Measurements from ENCODE around the gene RET. TPM values are rescaled to one million over a fixed set of nuclear protein-coding genes. Genes with fewer than 3 reads are reported as not detected.

Gene RET
- total RNA-seq, 2 experiments from 2014 or later: 0.38 to 0.45 TPM

DNA sequence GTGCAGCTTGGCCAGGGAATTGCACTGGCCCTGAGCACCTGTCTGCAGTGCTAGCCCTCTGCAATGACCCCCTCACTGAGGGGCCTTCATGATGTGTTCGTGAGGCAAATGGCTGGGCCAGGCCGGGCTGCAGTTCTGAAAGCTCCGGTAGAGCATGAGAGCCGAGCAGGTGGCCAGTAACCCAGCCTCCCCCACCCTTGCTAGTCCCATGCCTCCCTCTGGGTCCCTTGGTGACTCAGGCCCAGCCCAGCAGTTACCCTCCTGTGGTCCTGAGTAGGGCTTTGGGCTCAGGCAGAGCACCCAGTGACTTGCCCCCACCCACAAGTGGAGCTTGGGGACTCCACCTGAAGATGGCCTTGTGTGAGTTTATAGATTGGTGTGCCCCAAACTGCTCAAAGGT is 45.2 kb downstream of the RET start:
- Mint-ChIP-seq H3K27me3 (no peaks in the 10 kb centered on the region), H3K4me3 (no peak overlapping the region), H3K36me3 (no peaks in the 10 kb centered on the region), H3K4me1 (peaks cover 60% of the 10 kb centered on the region), H3K9me3 (ENCODE audit: low read depth) (no peaks in the 10 kb centered on the region), H3K27ac (peak overlapping the region; percentile 97)
- DNase-seq (no peak), ATAC-seq (no peak)
- CTCF ChIA-PET: interaction anchor here (0.9 to 4.2 kb wide), 6 partner anchors 8 to 17 kb away, joined by 3 to 49 read pairs (median 8); partner anchors contain the start of gene CSGALNACT2

DNA sequence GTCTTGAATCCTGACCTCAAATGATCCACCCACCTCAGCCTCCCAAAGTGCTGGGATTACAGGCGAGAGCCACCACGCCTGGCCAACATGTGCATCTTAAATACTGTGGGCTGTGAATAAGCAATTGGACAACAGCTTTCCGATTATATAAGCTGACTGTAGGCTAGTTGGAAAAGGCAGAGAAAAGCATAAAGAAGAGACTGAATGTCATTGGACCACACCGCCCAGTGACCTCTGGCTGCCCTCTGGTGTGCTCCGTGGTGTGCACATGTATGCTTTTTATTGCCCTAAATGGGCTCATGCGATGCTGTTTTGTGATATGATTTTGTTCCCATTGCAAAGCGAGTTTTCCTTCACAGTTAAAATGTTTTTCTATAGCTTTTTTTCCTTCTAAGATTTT is 46.0 kb downstream of the RET start:
- DNase-seq: no peak

DNA sequence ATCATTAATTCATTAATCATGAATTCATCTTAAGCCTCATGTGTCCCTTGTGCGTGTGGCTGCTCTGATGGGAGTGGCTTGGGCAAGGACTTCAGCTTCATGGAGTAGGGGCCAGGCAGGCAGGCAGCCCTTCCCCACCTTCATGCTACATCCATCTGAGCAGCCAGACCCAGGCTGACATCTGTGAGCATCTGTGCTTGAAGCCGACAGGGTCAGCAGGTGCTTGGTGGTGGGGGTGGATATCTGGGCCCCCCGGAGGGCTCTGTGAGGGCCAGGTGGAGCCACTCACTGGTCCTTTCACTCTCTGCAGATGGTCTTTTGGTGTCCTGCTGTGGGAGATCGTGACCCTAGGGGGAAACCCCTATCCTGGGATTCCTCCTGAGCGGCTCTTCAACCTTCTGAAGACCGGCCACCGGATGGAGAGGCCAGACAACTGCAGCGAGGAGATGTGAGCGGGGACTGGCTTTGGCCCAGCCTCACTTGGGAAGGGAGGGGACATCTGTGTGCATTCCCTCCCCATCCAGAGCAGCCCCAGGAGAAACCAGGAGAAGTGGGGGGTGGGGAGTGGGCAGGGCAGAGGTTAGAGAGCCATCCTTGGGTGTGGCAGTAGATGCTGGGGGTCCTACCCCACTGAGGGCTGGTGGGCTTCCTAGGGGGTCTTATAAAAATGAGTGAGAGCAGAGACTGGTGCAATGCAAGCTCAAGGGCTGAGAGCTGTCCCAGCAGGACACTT is 46.7 kb downstream of the RET start:
- Mint-ChIP-seq H3K9me3 (ENCODE audit: low read depth) (no peaks in the 10 kb centered on the region), H3K36me3 (no peaks in the 10 kb centered on the region), H3K27ac (peak overlapping the region; percentile 42), H3K4me1 (peaks cover 74% of the 10 kb centered on the region), H3K27me3 (no peaks in the 10 kb centered on the region), H3K4me3 (no peak overlapping the region)
- DNase-seq (peak; percentile 36), ATAC-seq (no peak)
- CTCF ChIA-PET: interaction anchor here (0.9 to 4.2 kb wide), 2 partner anchors 10 to 15 kb away, joined by 3 to 49 read pairs; partner anchors contain the start of gene CSGALNACT2

More for the DNA sequence above, 46.0 kb downstream of the RET start:
- no peak overlapping the region for H3K4me3 Mint-ChIP-seq
- H3K4me1 Mint-ChIP-seq: peaks cover 67% of the 10 kb centered on the region
- CTCF ChIA-PET: interaction anchor here (0.9 to 4.2 kb wide), 4 partner anchors 7 to 18 kb away, joined by 3 to 49 read pairs (median 16); partner anchors contain the start of gene CSGALNACT2
- H3K27me3 Mint-ChIP-seq: no peaks in the 10 kb centered on the region
- peak overlapping the region; percentile 97 for H3K27ac Mint-ChIP-seq
- H3K9me3 Mint-ChIP-seq (ENCODE audit: low read depth): no peaks in the 10 kb centered on the region
- no peaks in the 10 kb centered on the region for H3K36me3 Mint-ChIP-seq
- ATAC-seq: no peak

DNA sequence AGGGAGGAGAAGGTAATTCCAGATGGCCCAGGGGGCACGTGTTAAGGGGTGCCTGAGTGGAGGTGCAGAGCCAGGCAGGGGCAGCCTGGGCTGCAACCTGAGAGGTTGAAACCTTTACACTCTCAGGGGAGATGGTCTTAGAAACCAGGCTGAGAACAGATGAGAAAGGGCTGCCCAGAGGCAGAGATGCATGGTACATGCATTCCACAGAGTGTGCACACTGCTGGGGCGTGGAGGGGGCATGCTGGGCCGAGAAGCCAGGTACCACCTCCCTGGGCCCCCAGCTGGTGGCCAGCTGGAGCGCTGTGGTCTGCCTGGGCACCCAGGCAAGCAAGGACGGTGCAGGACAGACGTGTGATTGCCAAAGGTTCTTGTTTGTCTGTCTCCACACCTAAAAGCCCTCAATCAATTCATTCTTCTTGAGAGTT is 47.2 kb downstream of the RET start:
- Mint-ChIP-seq H3K4me3 (no peak overlapping the region), H3K27me3 (no peaks in the 10 kb centered on the region), H3K36me3 (no peaks in the 10 kb centered on the region), H3K9me3 (ENCODE audit: low read depth) (no peaks in the 10 kb centered on the region), H3K4me1 (peaks cover 74% of the 10 kb centered on the region), H3K27ac (peak overlapping the region; percentile 42)
- no peak for ATAC-seq
- DNase-seq: peak; percentile 39
- CTCF ChIA-PET: interaction anchor here (0.9 to 1.0 kb wide), 2 partner anchors 15 to 81 kb away, joined by 3 read pairs; no protein-coding TSS in a partner anchor

DNA sequence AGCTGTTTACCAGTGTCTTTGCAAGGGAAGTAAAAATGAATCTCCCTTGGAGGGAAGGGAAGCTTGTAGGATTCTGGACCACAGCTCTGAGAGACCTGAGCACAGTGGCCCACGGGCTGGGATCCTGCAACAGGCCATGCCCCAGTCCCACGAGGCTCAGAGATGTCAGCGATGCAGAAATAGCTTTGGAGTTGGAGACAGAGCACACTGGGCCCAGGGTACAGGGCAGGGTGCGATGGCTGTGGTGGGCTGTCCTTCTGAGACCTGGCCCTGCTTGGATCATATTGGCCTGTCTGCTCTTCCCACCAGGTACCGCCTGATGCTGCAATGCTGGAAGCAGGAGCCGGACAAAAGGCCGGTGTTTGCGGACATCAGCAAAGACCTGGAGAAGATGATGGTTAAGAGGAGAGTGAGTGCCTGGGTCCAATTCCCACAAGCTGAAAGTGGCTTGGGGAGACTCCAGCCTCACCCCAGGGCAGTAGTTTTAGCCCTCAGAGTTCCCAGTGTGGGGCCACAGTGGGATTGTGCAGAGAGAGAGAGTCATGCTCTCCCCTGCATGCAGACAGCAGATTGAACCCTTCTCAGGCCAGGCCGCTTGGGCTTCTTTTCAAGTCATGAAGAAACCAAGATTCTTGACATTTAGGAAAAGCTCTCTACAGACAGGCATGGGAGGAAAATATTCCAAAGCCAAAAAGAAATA is 47.9 kb downstream of the RET start:
- no peaks in the 10 kb centered on the region for H3K9me3 Mint-ChIP-seq (ENCODE audit: low read depth)
- no peaks in the 10 kb centered on the region for H3K36me3 Mint-ChIP-seq
- ATAC-seq (no peak), DNase-seq (peak; percentile 31)
- no peaks in the 10 kb centered on the region for H3K27me3 Mint-ChIP-seq
- H3K27ac Mint-ChIP-seq: no peak overlapping the region
- H3K4me1 Mint-ChIP-seq: peaks cover 77% of the 10 kb centered on the region
- CTCF ChIA-PET: interaction anchor here (0.9 to 1.0 kb wide), 2 partner anchors 15 to 80 kb away, joined by 3 read pairs; no protein-coding TSS in a partner anchor
- no peak overlapping the region for H3K4me3 Mint-ChIP-seq

DNA sequence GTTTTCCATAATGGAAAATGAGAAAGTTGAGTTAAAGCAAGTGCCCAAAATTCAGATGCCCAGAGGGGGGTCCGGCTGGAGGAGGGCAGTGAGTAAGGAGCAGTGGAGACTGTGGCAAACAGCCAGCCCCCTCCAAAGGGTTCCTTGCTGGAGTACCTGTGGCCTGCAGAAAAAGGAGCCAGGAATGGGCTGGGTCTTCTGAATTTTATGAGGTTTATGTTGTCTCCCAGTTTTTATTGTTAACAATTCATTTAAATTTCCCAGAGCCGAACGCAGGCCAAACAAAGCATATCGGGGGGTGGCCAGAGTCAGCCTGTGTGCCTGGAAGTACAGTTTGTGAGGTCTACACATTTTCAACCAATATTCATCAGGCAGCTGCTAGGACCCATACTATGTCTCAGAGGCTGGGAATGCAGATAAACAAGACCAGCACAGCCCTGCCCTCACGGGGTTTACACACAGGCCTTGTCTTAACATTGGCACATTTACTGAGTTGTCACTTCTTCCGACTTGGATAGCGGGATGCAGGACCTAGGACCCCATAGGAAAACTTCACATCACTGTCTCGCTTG is 48.5 kb downstream of the RET start:
- Mint-ChIP-seq H3K27ac (no peak overlapping the region), H3K9me3 (ENCODE audit: low read depth) (no peaks in the 10 kb centered on the region), H3K27me3 (no peaks in the 10 kb centered on the region), H3K4me3 (no peak overlapping the region), H3K36me3 (no peaks in the 10 kb centered on the region), H3K4me1 (peaks cover 73% of the 10 kb centered on the region)
- CTCF ChIA-PET: interaction anchor here (1.0 kb wide), 1 partner anchor 14 kb away, joined by 3 read pairs; no protein-coding TSS in a partner anchor
- peak; percentile 27 for DNase-seq
- ATAC-seq: no peak

DNA sequence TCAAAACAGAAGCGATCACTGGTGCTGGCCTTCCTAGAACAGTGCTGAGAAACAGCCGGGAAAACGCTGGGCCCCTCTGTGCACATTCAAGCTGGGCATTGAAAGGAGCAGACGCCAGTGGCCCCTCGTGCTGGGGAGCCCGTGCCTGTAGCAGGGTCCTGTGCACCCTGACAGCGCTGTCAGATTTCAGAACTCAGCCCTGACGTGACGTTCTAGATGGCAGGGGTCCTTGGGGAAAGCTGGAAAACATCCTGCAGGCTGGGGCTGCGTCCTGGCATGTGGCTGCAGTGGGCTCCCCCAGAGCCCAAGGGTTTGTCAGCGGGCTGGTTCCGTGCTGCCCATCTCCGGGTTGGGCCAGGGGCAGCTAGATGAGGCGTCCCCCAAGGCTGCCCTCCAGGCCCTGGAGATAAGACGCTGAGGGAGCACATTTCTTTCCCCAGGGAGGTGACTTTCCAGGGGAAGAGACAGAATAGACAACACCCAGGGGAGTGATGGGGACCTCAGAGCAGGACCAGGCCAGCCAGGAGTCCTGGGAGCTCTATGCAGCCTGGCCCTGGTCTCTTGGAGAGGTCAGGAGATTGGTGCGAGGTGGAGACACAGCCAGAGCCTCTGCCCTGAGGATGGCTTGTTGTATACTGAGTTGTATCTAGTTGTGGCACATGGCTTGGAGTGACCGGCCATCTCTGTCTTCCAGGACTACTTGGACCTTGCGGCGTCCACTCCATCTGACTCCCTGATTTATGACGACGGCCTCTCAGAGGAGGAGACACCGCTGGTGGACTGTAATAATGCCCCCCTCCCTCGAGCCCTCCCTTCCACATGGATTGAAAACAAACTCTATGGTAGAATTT is 49.2 kb downstream of the RET start:
- CTCF ChIA-PET: no interaction called here
- no peaks in the 10 kb centered on the region for H3K27me3 Mint-ChIP-seq
- ATAC-seq (no peak), DNase-seq (peak; percentile 37)
- H3K4me1 Mint-ChIP-seq: peaks cover 73% of the 10 kb centered on the region
- H3K4me3 Mint-ChIP-seq: no peak overlapping the region
- no peaks in the 10 kb centered on the region for H3K36me3 Mint-ChIP-seq
- H3K27ac Mint-ChIP-seq: peak overlapping the region; percentile 81
- no peaks in the 10 kb centered on the region for H3K9me3 Mint-ChIP-seq (ENCODE audit: low read depth)

DNA sequence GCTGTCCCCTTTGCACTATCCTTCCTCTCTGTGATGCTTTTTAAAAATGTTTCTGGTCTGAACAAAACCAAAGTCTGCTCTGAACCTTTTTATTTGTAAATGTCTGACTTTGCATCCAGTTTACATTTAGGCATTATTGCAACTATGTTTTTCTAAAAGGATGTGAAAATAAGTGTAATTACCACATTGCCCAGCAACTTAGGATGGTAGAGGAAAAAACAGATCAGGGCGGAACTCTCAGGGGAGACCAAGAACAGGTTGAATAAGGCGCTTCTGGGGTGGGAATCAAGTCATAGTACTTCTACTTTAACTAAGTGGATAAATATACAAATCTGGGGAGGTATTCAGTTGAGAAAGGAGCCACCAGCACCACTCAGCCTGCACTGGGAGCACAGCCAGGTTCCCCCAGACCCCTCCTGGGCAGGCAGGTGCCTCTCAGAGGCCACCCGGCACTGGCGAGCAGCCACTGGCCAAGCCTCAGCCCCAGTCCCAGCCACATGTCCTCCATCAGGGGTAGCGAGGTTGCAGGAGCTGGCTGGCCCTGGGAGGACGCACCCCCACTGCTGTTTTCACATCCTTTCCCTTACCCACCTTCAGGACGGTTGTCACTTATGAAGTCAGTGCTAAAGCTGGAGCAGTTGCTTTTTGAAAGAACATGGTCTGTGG is 50.0 kb downstream of the RET start:
- Mint-ChIP-seq H3K9me3 (ENCODE audit: low read depth) (no peaks in the 10 kb centered on the region), H3K27me3 (no peaks in the 10 kb centered on the region), H3K27ac (peak overlapping the region; percentile 81), H3K4me1 (peaks cover 73% of the 10 kb centered on the region), H3K4me3 (no peak overlapping the region), H3K36me3 (no peaks in the 10 kb centered on the region)
- DNase-seq (peak; percentile 43), ATAC-seq (no peak)
- CTCF ChIA-PET: interaction anchor here (0.9 to 1.0 kb wide), 2 partner anchors 11 to 78 kb away, joined by 3 read pairs; partner anchors contain the start of gene CSGALNACT2

DNA sequence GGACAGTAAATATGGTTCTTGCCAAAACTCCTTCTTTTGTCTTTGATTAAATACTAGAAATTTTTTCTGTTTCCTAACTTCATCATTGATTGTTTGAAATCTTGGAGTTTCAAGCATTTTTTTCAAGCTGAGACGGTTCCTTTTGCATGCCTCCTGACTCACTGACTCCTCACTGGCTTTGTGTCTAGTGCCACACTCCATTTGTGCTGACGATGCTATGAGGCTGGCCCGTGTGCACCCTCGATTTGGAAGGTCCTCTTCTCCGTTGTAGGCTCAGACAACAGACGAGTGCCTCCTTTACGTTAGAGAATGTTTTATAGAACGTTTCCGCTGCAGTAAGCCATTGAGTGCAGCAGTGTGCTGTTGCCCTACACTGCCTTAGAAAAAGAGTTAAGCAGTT is 50.6 kb downstream of the RET start:
- Mint-ChIP-seq H3K27me3 (no peaks in the 10 kb centered on the region), H3K27ac (peak overlapping the region; percentile 81), H3K36me3 (no peaks in the 10 kb centered on the region), H3K4me3 (no peak overlapping the region), H3K9me3 (ENCODE audit: low read depth) (no peaks in the 10 kb centered on the region), H3K4me1 (peaks cover 72% of the 10 kb centered on the region)
- ATAC-seq (no peak), DNase-seq (no peak)
- CTCF ChIA-PET: interaction anchor here (0.9 to 1.0 kb wide), 2 partner anchors 10 to 77 kb away, joined by 3 read pairs; partner anchors contain the start of gene CSGALNACT2

DNA sequence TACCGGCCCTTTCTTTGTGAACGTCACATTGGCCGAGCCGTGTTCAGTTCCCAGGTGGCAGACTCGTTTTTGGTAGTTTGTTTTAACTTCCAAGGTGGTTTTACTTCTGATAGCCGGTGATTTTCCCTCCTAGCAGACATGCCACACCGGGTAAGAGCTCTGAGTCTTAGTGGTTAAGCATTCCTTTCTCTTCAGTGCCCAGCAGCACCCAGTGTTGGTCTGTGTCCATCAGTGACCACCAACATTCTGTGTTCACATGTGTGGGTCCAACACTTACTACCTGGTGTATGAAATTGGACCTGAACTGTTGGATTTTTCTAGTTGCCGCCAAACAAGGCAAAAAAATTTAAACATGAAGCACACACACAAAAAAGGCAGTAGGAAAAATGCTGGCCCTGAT is 51.5 kb downstream of the RET start:
- peaks cover 74% of the 10 kb centered on the region for H3K4me1 Mint-ChIP-seq
- no peaks in the 10 kb centered on the region for H3K36me3 Mint-ChIP-seq
- no peak for ATAC-seq
- CTCF ChIA-PET: interaction anchor here (0.7 kb wide), 1 partner anchor 9 kb away, joined by 4 read pairs; the partner anchor contains the start of gene CSGALNACT2
- peak overlapping the region; percentile 81 for H3K27ac Mint-ChIP-seq
- no peaks in the 10 kb centered on the region for H3K9me3 Mint-ChIP-seq (ENCODE audit: low read depth)
- H3K27me3 Mint-ChIP-seq: no peaks in the 10 kb centered on the region
- no peak overlapping the region for H3K4me3 Mint-ChIP-seq
- no peak for DNase-seq

DNA sequence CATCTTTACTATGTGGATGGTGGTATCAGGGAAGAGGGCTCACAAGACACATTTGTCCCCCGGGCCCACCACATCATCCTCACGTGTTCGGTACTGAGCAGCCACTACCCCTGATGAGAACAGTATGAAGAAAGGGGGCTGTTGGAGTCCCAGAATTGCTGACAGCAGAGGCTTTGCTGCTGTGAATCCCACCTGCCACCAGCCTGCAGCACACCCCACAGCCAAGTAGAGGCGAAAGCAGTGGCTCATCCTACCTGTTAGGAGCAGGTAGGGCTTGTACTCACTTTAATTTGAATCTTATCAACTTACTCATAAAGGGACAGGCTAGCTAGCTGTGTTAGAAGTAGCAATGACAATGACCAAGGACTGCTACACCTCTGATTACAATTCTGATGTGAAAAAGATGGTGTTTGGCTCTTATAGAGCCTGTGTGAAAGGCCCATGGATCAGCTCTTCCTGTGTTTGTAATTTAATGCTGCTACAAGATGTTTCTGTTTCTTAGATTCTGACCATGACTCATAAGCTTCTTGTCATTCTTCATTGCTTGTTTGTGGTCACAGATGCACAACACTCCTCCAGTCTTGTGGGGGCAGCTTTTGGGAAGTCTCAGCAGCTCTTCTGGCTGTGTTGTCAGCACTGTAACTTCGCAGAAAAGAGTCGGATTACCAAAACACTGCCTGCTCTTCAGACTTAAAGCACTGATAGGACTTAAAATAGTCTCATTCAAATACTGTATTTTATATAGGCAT is 52.3 kb downstream of the RET start:
- Mint-ChIP-seq H3K36me3 (no peaks in the 10 kb centered on the region), H3K27ac (peak overlapping the region; percentile 81), H3K4me3 (no peak overlapping the region), H3K4me1 (peaks cover 80% of the 10 kb centered on the region), H3K27me3 (no peaks in the 10 kb centered on the region), H3K9me3 (ENCODE audit: low read depth) (no peaks in the 10 kb centered on the region)
- DNase-seq (peak; percentile 80), ATAC-seq (peak; percentile 90)
- CTCF ChIA-PET: interaction anchor here (1.3 to 2.6 kb wide), 5 partner anchors 8 to 76 kb away, joined by 3 to 24 read pairs (median 5); partner anchors contain the start of gene CSGALNACT2
